Measurements from ENCODE around the gene BCCIP. TPM values are rescaled to one million over a fixed set of nuclear protein-coding genes. Genes with fewer than 3 reads are reported as not detected.

BCCIP gene
- total and polyA plus RNA-seq, 2 of the 8 experiments (the other 6 are each of a cell fraction or from before 2014, with no cell fraction given): 33.9 to 120 TPM

DNA sequence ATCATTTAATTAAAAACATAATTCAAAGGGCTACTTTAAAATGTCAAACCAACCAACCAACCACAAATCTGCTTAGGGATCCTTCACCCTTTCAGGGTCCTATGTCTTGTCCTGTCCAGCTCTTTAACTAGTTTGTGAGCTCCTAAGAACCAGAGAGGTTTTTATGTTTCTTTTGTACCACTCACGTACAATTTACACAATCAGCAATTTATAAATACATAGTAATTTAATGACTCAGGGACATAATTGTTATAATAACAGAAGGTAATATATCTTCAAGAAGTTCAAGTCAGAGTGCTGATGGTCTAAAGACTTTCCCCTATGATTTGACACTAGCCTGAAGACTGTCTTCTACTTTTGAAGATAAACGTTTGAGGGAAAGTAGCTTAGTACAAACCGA, 41.8 kb downstream of the BCCIP start (continued):
- TF ChIP-seq CHD1 (IDR thresholded peaks at IDR 0.05; ENCODE audit: low read depth, low read length) (no peak), RNF2 (IDR thresholded peaks at IDR 0.05; ENCODE audit: borderline replicate concordance, low read depth, low read length, missing control alignments, poor library complexity, severe bottlenecking) (no peak), BACH1 (IDR thresholded peaks at IDR 0.05; ENCODE audit: low read length) (no peak), MAX (IDR thresholded peaks at IDR 0.05) (no peak), RBBP5 (IDR thresholded peaks at IDR 0.05; ENCODE audit: borderline replicate concordance, low read depth, low read length) (no peak)

All from H1 (cell line).